GM12873 (cell line): Measurements from ENCODE around the gene VSIG2.

Experiments used
- TF ChIP-seq, protein P1 (sequence below): IDR thresholded peaks from 2 replicates; pipeline ENCODE4 v1.5.1; 2012; ENCODE audit warnings: low read depth, mild to moderate bottlenecking, moderate library complexity, low read length, control low read depth; ENCODE audit not compliant: insufficient read depth; ENCODE audit errors: missing control alignments

The VSIG2 gene

DNA sequence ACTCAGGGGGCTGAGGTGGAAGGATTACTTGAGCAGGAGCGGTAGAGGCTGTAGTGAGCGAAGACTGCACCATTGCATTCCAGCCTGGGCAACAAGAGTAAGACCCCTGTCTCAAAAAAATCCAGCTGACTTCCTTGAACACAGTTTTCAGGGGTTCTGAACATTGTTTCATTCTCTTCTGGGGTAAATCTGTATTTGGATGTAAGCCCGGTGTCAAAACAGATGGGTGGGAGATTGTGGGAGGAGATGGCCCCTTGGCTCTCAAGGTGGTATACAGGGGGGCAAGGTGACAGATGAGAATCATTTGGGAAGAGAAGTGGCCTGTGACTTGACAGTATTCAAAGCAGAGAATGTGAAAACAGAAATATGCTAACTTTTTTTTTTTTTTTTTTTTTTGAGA lies 5.3 kb upstream of the VSIG2 start:
- TF ChIP-seq, protein P1, sequence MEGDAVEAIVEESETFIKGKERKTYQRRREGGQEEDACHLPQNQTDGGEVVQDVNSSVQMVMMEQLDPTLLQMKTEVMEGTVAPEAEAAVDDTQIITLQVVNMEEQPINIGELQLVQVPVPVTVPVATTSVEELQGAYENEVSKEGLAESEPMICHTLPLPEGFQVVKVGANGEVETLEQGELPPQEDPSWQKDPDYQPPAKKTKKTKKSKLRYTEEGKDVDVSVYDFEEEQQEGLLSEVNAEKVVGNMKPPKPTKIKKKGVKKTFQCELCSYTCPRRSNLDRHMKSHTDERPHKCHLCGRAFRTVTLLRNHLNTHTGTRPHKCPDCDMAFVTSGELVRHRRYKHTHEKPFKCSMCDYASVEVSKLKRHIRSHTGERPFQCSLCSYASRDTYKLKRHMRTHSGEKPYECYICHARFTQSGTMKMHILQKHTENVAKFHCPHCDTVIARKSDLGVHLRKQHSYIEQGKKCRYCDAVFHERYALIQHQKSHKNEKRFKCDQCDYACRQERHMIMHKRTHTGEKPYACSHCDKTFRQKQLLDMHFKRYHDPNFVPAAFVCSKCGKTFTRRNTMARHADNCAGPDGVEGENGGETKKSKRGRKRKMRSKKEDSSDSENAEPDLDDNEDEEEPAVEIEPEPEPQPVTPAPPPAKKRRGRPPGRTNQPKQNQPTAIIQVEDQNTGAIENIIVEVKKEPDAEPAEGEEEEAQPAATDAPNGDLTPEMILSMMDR = no peak

DNA sequence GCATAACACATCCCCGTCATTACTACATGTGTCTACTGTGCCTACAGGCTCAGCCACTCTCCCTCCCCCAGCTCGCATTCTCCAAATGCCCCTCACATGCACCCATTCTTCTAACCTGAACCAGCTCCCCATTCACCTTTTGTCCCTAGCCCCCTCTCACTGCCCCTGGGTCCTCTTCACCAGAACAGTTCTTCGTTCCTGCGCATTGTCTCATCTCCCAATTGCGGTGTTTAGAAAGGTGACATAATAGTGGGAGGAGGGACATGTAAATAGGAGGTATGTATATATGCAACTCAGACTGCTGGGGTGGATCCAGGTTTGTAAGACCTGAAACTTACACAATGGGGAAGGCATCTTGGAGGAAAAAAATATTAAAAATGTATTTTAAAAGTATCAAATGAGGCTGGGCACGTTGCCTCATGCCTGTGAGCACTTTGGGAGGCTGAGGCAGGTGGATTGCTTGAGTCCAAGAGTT lies 4.7 kb upstream of the VSIG2 start:
- TF ChIP-seq, protein P1 = no peak

DNA sequence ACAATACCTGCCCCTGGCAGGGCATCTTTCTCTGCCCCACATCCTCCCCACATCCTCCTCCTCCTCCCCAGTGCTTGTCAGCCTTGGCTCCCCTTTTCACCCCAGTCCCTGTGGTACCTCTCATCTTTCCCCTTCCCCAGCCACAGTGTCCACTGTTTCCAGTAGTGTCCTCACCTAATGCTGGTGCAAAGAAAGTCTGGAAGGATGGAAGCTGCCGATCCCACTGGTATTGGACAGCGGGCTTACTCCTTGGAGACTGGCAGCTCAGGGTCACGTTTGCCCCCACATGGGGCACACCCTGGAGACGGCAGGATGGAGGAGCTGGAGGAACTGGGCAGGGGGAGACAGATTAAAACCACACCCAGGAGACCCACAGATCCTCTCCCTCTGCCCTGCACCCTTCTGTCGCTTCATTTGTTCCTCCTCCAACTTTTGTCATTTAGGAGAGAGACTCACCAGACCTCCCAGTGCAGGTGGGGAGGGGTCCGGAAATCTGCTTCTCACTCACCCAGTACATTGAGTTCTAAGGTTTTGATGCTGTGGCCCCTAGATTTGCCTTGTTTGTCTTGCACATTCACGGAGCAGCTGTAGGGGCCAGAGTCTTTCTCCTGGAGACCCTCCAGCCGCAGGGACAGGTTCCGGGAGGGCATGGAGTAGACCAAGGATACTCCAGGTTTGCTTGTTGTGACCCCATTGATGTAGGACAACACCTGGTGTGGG lies 4.1 kb upstream of the VSIG2 start:
- TF ChIP-seq, protein P1 = no peak

DNA sequence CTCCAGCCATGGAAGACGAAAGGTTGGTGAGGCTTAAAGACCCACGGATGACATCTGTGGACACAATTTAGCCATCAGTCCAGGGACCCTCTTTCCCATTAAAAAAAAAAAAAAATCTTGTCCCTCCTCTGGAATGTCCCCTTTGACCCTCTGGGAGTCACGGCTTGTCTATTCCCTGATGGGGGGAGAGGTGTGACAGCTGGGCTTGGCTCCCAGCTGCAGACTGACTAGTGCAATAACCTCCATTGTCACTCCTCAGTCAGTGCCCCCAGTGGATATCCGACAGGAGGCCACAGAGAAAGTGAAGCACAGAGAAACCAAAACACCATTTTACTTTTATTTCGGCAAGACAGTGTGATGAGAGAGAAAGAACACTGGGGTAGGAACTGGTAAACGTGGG lies 2.7 kb upstream of the VSIG2 start:
- TF ChIP-seq, protein P1 = no peak

DNA sequence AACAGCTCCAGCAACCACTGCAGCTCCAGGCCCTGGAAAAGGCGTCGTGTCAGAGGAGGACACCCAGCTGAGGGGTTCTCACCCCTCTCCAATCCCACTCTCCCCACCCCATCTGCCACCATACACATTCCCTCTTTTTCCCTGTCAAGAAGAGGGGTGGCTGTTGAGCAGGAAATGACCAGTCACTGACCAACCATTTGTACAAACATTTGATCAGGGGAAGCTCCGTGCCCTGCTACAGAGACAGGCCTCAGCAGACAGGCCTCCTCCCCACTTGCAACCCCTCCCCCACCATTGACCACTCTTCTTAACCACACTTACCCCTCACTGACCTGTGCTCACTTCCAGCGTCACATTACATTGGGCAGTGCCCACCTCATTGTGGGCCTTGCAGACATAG lies 2.3 kb upstream of the VSIG2 start:
- TF ChIP-seq, protein P1 = no peak

DNA sequence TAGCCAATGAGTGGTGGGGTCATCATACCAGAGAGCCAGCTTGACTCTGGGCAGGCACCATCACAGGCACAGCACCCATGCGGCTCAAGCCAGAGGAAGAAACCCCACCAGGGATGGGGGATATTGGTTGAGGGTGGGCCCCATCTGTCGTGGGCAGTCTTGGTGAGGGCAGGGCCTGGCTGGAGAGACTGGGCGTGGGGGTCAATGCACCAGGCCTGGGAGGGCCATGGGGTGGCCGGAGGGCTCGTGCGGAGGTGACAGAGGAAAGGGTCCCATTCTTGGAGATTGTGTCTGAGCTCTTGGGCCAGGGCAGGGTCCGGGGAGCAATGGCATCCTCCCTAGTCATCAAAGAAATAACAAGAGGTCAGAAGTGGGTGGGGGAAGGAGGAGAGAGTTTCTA lies 1.6 kb upstream of the VSIG2 start:
- TF ChIP-seq, protein P1 = no peak

DNA sequence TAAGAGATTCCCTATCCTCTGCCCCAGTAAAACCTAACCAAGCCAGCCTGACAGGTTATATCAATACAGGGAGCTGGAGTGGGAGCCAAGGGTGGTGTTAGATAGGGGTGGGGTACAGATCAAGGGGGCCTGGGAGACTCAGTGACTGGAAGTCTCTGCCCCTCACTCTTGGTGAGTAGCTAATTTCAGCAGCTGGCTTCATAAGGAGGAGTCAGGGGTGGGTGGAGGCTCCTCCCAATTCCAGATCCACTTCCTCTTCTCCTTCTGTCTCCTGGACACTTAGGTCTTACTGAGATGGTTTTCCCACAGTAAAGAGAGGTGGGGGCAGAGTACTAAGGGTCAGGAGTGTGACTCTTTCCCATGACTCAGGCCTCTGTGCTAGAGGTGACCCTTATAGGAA lies 1.1 kb upstream of the VSIG2 start:
- TF ChIP-seq, protein P1 = no peak
